Left renal cortex interstitium (tissue), 4 donors: ENCODE measurements around the gene COBL. TPM values are rescaled to one million over a fixed set of nuclear protein-coding genes. Genes with fewer than 3 reads are reported as not detected.
A peak's percentile ranks its signal among the peaks of the same experiment; 100 is the strongest.

Experiments
- DNase-seq, 4 donors: peaks; one replicate each; pipeline ENCODE4 v3.0.0-alpha.2; 2013; ENCODE audit warnings: low read depth in 4 of 4, low spot score in 2 of 4, missing footprints in 1 of 4
- polyA plus RNA-seq, 4 donors: library from polyadenylated mRNA; unstranded; fragments of 120-200 nt; gene quantifications; one replicate each; pipeline ENCODE4 v1.2.1, GENCODE V29; 2013; ENCODE audit not compliant: insufficient read length in 4 of 4

The COBL gene
- polyA plus RNA-seq, 4 donors = 13.4 to 19.3 (median 17.3) TPM

DNA sequence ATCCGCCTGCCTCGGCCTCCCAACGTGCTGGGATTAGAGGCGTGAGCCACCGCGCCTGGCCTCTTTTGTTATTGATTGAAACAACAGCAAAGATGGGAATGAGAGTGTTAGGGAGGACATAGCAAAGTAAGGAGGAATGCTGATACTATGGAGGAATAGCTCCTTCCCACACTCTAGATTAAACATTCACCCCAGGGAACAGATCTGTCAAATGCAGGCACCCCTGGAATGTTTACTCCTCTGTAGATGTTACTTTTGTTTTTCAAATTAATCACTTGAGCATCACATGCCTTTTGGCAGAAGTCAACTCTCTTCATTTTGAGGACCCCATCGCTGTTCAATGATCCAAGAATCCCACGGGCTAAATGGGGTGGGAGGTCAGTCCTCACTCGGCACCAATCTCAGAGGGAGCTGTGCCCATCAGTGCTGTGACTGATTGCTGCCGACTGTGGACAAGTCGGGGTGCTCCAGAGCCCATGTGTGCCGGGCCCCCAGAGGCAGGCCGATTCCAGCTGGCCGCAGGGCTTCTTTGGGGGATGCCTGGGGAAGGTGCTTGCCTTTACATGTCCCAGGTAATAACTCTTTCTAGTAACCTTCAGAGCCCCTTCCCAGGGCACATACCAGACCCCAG lies 10.2 kb upstream of the COBL start:
- DNase-seq = no peak

DNA sequence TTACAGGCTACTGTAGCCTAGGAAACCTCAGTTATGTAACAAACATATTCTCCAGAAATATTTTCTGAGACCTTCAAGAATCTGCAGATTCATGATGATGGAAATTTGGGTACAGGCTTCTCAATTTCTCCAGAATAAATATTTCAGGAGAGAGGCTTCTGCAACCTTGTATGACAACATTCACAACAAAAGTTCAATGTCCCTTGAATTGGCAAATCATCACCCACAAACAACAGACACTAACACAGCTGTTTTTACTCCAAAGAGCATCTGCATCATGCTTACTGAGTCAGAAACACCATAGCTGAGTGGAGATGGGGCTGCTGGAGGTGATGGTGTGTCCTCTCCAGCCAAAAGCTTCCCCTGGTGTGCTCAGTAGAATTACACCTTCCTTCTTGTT lies 9.3 kb upstream of the COBL start:
- no peak for DNase-seq

DNA sequence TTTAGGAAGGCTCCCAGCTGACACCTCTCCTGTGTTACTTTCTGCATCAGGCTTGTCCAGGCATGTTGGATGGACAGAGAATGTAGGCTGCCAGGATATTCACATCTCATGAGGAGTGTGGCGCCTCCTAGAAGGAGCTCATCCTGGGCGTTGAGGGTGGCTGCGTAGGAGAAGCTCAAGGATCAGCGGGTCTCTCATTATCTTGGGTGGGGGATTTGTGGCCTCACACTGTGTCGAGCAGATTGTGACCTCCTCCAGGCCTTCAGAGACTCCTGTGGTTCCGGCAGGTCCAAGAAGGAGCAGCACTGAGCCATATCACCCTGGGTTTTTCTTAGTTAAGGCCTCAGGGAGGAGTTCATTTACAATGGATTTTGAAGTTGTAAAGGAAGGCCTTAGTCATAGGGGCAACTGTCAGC lies 8.7 kb upstream of the COBL start:
- no peak for DNase-seq

DNA sequence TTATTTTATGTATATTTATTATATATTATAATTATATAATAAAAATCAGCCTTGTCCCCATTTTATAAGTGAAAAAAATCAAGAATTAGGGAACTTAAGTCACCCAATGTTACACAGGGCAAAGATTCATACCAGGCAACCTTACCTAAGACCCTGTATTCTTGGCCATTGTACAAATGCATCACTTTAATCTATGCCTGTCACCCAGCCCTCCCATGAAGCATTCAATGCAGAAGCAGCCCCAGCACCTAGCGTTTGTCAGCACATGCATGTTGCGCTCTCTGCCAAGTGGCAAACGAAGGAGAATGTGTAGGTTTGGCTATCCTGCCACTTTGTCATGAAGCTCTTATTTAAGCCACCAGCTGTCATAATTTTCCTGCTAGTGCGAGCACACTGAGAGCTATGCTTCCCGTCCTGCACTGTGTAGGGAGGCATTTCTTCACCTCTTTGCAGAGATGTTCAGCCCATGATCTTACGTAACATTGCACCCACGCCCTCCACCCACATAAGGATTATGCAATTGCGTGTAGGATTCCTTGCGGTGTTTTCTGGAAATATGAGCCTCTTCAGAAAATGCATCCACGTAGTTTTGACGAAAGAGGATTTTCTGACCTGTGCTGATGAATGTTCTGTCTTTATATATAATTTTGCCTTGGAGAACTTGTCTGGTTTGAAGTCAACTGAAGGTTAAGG lies 7.7 kb upstream of the COBL start:
- no peak for DNase-seq

DNA sequence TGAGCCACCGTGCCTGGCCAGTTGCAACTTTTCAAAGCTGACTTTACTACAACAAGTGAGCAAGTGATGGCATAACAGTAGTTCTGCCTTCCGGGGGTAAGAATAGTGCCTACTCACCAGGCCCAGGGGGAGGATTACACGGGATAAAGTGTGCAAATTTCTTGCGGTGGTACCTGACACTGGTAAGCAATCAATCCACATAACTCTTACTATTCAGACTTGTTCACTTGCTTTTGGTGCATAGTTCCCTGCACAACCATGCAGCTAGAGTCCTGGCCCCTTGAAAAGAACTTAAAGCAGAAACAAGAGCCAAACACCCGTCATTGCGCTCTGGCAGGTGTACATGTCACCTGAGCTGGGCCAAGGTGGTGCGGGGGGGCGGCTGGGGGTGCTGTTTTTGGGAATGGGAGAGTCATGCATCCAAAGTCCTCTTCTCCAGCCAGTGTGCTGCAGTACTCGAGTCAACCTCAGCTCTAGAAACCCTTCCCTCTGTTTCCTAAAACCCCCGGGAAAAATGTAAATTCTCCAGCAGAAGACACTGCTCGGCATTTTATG lies 5.4 kb upstream of the COBL start:
- no peak for DNase-seq

DNA sequence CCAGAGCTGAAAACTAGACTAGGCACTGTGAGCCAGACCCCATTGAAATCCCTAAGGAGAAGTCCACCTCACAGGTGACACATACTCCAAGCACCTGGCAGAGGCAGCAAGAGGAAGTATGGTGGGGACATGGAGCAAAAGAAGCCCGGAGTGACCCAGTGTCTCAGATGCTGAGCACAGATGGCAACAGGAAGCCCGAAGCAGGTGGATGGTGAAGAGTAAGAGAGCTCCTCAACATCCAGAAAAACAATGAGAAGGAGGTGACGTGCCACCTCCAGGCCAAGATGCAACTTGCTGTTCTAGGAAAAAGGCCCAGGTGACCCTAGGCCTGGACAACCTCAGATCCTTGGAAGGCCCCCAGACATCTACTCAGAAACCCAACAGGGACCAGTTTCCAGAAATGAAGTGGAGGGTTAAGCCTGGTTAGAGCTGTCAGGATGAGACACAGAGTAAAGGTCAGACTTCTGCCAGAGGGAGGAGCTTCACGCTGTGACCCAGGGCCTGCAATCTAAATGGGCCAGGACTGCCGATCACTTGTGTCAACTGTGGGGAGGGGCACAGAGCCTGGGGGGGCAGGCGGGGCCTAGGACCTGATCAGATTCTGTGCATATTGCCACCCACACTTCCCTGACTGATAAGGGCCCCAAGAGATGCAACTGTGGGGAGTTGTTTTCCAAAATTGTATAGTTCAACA lies 2.4 kb upstream of the COBL start:
- no peak for DNase-seq

DNA sequence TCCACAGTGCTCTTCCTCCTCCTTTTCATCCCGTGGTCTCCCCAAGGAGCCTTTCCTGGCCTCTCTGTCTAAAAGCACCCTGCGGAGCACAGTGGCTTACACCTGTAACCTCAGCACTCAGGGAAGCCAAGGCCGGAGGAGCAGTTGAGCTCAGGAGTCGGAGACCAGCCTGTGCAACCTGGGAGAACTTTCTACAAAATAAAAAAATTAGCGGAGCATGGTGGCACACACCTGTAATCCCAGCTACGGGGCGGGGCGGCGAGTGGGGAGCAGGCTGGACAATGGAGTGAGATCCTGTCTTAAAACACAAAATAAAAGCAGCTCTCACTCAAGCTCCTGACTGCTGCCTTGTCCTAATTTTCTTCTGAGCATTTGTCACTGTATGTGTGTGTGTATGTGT lies 1.4 kb upstream of the COBL start:
- no peak for DNase-seq

DNA sequence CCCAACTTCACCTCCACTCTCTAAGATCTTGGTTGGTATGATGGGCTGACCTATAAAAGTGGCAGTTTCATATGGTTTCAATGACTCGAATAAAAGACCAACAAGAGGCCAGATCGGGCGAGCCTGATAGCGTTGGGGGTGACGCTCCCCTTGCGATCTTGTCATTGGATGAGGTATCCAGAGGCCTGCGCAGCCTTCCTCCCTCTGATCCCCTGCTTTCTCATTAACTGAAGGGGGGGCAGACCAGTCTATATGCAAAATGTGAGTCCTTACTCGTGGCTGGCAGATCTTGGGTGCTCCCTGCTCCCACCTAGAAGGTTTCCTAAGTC lies 937 bp upstream of the COBL start:
- DNase-seq = no peak

DNA sequence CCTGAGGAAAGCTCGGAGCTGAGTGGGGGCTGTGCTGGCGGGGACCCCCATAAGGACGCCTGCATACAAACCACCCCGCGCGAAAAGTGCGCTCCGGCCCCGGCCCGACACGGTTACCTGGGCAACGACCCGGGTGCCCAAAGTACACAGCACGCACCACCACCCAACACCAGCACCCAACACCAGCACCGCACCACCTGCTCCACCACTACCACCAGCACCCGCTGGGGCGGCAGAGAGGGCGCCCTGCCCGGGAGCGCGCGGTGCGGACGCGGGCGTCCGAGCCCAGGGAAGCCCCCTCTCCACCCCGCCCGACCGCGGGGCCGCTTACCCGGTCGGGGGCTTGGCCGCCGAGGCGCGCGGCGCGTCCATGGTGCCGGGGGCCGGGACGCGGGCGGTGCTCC lies 345 bp downstream of the COBL start:
- DNase-seq = peak in 2 of 4 donors; percentile 15 to 19

DNA sequence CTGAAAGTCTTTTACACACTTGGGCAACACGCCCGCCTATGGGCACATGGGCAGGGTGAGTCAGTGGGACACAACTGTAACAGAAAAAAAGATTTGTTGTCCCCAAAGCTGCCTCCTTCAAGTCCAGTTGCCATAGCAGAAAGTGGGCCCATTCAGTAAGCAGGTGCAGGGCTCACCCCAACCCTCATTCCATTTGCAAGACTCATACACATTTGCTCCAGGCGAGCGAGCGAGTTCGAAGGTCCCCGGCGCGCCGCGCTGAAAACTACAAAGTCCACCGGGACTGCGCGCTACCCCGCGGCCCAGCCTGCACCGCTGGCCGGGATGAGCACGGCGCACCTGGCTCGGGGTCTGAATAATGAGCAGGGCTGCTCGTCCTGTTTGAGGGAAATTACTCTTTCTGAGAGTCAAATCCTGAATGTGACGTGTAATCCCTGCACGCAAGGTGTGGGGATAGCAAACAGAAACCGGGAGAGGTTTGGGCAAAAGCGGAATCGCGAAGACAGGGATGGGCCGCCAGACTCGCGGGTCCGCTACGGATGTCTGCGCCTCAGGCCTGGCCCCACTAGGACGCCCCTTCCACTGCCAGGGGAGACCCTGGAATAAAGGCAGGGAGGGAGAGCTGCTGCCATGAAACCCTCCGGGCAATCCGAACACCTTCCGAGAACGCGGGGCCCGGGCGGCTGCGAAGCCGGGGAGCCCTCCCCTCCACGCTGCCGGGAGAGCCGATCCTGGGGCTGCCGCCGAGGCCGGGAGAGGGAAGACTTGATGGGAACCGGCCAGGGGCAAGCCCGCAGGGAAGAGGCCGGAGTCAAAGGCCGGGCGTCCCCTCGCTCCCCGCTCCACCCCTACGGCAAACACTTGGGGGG lies 982 bp downstream of the COBL start:
- DNase-seq = peak in 2 of 4 donors; percentile 29 to 37

DNA sequence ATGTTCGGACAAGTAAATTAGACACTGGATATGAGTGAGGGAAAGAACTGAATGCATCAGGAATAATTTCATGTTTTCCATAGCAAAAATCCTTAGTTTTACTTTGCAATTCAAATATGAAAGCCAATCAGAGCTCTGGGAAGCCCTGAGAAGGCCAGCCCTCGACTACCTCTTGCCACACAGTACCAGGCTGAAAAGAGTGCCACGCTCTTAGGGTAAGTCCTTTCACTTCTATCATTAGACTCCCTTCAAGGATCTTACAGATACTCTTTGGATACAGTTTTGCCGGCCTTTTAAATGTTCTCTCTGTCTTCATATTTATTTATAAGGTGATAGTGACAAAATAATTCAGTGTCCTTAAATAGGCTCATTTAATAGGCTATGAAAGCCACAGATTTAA lies 1.9 kb downstream of the COBL start:
- DNase-seq = no peak

DNA sequence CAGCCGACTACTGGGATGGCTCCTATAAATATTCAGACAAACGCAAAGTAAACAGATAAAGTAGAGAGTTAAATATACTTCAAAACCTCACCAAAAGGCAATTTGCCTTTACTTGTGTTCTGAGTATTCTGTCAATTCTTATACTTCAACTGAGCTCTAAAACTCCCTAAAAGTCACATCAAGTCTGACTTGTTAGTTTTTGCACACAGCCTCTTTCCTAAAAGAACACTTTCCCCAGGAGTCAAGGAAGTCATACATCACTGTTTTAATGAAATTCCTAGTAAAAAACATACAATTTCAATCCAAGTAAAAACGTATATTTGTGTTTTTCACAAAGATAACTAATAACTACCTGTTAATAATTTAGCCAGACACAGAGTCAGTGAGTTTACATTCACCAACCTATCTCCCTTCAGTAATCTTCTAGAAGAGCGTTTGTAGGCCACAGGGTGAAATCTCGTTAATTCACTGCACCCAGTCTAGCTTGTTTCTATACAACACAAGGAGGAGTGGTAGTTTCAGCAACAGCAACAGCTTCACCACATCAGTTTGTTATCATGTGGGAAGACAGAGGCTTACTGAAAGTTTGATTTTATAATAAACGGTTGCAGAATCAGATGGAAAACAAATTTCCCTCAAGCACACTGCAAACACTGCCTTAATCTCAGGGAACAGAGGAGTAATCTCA lies 2.7 kb downstream of the COBL start:
- DNase-seq = no peak

DNA sequence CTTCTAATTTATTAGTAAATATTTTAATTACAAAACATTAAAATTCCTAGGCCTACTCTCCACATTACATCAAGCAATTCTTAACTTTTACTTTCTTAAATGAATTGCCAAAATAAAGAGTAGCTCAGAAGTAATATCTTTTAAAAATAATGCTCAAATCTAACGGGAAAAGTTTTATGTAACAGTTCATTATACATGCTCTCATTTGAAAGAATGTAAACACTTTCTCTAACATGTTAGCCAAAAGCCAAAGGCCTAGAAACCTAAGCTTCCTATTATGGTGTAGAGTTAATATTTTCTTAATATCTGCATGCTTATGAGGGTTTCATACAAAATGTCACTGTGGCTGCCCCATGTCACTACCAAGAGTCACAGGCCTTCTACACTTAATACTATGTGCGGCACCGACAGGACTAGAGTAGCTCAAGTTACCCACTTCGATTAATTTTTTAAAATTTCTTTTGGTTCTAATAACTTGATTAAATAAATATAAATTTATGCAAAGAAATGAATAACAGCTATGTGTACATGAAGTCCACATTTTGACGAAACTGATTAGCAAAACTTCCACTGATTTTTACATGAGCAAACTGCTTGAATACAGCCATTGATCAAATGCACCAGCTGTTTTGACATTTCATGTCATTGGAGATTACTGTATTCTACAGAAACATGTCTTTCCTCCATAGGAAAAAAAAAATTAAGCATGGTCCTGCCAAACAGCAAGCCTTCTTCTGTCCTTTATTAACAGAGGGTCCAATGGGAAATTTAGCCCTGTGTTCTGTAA lies 3.5 kb downstream of the COBL start:
- DNase-seq = no peak

DNA sequence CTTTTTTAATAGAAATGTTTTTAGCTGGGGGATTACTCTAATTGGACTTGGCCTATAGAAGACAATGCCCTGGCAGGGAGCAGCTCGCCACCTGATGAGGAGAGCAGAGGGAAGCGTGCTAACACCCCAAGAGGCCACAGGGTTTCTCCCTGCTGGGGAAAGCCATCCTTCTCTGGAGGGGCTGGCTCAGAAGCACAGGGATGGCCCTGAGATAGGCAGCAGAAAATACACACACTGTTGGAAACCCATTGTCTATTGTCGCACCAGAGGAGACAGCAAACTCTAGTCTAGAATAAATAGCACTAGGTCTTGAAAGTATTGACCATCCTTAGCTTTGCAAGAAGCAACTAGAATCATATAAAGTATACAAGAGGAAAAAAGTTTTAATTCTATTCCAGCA lies 5.4 kb downstream of the COBL start:
- DNase-seq = no peak

DNA sequence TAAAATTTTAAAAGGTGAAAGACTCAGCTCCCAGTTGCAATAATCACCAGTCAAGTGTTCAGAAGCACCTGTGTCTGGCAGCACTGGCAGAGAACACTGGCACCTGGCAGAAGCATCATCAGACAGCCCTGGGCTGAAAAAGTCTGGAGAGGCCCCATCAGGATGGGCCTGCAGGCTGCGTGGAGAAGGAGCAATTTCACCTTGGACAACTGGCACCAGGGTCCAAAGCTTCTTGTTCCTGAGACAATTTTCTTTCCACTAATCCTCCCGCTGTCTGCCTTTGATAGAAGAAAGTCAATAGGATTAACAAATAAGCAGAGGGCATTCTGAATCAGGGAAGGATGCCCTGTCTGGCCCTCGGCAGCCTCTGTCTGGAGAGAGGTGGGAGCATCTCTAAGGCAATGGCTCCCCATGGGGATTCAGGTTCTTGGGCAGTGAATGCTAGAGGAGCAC lies 6.5 kb downstream of the COBL start:
- DNase-seq = no peak

DNA sequence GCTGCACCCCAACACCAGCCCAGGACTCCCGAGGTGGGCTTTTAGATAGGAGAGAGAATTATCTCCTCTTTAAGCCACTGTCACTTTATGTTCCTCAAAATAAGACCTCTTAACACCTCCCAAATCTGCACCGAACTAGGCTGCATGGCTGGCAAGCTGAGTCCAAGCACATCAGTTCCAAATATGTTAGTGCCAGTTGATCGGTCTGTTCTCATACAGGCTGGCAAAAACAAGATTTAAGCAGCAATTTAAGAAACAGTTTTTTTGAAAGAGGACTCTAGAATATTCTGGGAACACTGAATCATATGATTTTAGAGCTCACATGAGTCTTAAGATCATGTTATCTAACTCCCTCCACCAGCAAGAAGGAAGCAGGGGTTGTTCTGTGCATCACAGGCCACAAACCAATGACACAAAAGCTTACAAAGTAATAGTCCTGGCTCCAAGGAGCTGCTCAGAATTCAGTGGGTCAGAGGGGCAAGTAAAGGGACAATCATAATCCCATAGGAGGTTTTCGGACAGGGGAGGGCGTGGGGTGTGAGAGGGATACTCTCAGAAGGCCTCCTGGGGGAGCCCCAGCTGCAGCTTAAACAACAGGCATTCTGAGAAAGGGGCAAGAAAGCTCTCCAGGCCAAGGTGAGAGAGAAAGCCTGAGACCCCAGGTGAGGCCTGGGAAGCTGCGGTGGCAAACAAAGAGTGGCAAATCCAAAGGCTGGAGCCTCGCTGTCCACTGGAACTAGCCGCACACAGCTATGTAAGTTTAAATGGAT lies 7.1 kb downstream of the COBL start:
- DNase-seq = no peak

DNA sequence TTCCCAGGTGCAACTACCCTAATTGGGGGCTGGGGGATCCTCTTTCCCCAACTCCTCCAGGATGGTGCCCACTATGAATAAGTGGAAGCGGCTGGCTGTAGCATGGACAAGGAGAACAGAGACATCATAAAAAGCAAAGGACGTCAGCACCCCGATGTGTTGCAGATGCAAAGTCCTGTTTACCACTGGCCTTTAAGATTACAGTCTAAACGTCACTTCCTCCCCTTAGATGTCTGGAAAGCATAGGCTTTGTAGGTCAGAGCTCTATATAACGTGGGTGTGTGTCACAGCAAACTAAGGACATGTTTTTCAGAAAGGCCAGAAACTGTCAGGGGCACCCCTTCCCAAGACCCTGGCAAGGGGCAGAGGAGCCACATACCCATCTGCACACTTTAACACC lies 7.9 kb downstream of the COBL start:
- DNase-seq = no peak

DNA sequence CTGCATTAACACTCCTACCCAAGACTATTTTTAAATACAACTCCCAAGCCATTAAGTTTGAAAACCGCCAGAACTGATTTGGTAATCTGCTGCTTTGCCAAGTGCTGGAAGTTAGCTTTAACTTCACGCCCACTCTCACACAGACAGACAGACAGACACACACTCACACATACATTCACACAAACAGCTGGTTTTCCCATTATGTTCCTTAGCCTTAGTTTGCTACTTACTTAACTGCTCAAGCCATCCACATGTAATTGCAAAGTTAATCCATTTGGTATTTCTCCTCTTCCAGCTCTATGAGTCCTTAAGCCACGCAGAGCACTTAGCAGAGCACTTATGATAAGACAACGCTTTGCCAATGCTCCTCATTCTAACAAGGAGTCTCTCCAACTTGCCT lies 8.3 kb downstream of the COBL start:
- no peak for DNase-seq
